ENCODE data around the gene MSANTD2.

DNA sequence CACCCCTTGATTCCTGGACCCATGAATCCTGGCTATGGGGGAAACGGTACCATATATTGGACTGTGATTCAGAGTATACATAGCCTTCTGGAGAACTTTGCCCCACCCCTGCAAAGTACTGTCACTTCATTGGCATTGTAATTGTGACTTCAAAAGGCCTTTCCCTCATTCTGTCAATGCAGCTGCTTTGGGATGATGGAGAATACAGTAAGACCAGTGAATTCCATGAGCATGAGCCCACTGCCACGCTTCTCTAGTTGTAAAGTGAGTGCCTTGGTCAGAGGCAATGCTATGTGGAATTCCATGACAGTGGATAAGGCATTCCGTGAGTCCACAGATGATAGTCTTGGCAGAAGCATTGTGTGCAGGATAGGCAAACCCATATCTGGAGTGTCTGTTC, 25.7 kb upstream of the MSANTD2 start:
- TF ChIP-seq, protein P1, sequence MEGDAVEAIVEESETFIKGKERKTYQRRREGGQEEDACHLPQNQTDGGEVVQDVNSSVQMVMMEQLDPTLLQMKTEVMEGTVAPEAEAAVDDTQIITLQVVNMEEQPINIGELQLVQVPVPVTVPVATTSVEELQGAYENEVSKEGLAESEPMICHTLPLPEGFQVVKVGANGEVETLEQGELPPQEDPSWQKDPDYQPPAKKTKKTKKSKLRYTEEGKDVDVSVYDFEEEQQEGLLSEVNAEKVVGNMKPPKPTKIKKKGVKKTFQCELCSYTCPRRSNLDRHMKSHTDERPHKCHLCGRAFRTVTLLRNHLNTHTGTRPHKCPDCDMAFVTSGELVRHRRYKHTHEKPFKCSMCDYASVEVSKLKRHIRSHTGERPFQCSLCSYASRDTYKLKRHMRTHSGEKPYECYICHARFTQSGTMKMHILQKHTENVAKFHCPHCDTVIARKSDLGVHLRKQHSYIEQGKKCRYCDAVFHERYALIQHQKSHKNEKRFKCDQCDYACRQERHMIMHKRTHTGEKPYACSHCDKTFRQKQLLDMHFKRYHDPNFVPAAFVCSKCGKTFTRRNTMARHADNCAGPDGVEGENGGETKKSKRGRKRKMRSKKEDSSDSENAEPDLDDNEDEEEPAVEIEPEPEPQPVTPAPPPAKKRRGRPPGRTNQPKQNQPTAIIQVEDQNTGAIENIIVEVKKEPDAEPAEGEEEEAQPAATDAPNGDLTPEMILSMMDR (conservative IDR thresholded peaks at IDR 0.05; ENCODE audit: low read depth, low read length), result no peak
- TF ChIP-seq MAZ (IDR thresholded peaks at IDR 0.05; ENCODE audit: borderline replicate concordance, low read depth, low read length) (no peak), RAD21 (IDR thresholded peaks at IDR 0.05; ENCODE audit: low read length) (no peak), POLR2A (IDR thresholded peaks at IDR 0.05; ENCODE audit: low read depth, low read length) (no peak), CEBPB (IDR thresholded peaks at IDR 0.05; ENCODE audit: low read depth, low read length) (no peak)
